Posterior cingulate gyrus (tissue), 11 donors: ENCODE data around the gene PLXNA3.

Experiments used
- DNase-seq, 10 donors: peaks; one replicate each; pipeline versions ENCODE4 v3.0.0 to v3.0.0-alpha.2; 2020 to 2021; ENCODE audit warnings: mixed read lengths in 3 of 10
- intact Hi-C: fragments of 100-400 bp; cut with DNase I; formaldehyde crosslinking; loops from one replicate; pipeline ENCODE4 v1.15.1; 2023

Gene PLXNA3

DNA sequence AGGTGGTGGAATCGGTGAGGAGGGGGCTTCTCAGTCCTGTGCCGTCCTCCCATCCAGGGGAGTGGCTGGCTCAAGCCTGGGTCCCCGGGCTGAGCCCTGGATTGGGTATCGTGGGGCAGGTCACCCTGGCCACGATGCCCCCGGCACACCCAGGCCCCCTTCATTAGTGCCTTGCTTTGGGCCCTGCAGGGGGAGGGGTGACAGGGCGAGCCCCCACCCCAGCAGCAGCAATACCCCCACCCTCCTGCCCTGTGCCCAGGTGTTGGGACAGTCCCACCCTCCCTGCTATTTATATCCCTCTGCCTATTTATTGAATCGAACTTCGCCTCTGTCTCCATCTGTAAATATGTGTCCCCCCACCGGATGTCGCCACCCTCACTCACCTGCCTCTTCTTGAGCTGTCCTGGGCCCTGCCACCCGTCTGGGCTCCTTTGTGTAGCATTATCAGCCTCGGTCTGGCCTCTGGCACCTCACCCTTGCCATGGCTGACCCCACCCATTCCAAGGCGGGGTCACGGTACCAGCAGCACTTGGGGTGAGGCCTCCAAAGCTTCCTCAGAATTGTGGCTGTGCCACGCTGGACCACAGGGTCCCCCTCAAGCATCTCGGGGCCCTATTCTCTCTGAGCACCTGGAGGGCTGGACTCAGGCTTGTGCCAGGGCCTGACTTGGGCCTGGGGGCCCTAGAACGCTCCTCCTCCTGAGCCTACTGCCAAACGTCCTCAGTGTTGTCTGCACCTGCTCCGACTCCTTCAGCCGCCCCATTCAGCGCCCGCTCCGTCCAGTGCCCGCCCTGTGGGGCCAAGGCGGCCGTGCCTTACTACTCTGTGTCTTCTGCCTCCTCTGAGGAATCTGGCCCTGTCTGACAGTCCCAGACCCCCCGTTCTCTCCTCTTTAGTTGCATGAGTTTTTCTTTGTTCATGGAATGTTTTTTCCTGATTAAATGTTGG, 14.9 kb downstream of the PLXNA3 start:
- intact Hi-C loops: no loop called here
- peak in 1 of 10 donors; percentile 68 for DNase-seq

DNA sequence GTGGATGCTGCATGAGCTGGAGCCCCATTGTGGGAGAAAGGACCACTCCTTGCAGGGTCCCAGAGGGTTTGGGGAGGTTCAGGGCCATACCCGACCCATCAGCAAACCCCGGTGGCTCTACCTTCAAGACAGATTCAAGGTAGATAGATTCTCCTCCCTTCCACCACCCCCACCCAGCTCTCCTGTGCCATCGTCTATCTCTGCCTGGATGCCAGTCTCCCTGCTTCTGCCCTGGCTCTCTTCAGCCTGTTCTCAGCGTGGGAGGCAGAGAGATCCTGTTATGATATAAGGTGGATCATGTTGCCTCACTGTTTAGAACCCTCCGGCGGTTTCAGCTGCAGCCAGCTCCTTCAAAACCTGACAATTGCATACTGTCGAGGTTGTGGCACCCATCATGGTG, 15.6 kb downstream of the PLXNA3 start:
- intact Hi-C loops: no loop called here
- DNase-seq: peak in 1 of 10 donors; percentile 68

DNA sequence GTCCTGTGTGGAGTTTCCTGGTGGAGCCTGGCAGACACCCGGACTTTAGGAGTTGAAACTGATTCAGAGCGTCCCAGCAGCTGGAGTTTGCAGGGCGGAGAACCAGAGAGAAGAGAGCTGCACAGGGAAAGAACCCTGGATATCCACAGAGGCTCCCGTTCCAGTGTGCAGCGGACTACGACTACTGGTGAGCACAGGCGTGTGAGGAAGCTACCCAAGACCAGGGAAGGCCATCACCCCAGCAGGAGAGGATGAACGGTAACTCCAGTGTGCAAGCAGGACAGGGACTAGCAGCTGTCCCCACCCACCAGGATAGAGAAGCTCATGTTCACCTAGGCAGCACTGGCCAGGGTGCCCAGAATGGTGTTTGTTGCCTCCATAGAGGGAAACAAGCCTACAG, 18.7 kb downstream of the PLXNA3 start:
- peak in 3 of 10 donors; percentile 32 to 62 (median 39) for DNase-seq
- intact Hi-C loops: loop anchor here (5.0 kb wide), 1 partner anchor 35 kb away; the partner anchor contains the start of gene FAM50A

DNA sequence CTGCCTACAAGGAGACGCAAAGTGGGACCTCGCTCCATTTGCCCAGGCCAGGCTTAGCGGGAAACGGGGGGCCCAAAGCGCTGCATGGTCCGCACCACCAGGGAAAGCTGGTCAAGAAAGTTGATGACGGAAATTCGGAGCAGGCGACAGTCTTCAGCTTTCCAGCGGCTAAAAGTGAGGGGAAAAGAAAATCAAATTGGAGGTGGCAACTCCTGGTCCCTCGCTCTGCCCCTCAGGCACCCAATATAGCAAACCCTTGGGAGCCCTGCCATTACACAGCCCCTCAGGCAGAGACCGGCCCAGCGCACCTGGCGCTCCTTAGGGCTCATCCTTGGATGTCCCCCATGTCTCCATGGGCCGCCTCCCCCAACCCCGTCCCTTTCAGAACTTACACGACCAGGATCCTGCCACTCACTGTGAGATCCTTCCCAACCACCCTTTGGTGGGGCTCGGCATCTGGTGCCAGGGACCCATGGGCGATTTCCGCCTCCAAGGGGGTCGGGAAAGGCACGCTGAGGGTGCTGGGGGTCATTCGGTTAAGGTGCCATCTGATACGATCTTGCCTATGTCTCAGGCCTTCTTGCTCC, 19.9 kb downstream of the PLXNA3 start:
- intact Hi-C loops: loop anchor here (5.0 kb wide), 1 partner anchor 36 kb away; the partner anchor contains the start of gene FAM50A
- DNase-seq: peak in 3 of 10 donors; percentile 64 to 76 (median 75)

DNA sequence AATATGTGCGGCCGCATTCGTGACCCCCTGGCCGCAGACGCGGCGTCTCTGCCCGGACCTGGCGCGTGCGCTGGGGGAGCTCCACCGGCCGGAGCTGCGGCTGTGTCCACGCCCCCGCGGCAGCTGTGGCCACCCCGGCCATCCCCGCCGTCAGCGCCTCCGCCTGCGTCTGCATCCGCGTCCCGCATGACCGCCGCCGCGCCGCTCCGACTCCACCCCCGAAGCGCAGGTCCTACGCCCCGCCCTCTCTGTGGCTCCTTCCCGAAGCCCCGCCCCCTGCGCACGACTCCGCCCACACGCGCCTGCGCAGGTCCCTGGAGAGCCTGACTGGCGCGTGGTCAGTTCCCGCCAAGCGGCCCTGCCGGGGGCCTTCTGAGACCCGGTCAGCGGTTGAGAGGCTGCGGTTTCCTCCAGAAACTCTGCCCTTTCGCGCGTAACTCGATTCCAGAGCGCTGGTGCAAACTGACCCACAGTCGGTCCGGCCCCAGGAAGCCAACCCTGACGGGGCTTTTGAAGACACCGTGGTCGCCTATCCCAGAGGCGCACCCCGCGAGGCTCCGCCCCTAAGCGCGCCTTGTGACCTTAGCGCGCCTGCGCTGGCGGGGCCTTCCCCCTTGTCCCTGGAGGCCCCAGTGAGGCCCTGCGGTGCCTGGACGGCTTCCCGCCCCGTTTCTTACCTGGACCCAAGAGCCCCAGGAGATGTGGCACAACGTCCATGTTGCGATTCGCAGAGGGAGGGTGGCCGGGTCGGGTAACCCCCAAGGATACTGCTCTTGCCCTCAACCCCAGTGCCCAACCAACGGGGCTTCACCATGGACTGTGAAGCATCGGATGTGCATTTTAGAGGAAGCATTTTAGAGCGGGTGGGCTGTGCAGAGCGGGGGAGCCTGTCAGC, 20.9 kb downstream of the PLXNA3 start, which contains the start of gene LAGE3:
Gene LAGE3, minus strand, starts transcription at position 554 of the 895 bp plus-strand sequence. Its CDS starts 366 bp downstream, at position 188.
- peak; percentile 86 to 99 (median 91) for DNase-seq
- intact Hi-C loops: loop anchor here (5.0 kb wide), 1 partner anchor 37 kb away; the partner anchor contains the start of gene FAM50A

DNA sequence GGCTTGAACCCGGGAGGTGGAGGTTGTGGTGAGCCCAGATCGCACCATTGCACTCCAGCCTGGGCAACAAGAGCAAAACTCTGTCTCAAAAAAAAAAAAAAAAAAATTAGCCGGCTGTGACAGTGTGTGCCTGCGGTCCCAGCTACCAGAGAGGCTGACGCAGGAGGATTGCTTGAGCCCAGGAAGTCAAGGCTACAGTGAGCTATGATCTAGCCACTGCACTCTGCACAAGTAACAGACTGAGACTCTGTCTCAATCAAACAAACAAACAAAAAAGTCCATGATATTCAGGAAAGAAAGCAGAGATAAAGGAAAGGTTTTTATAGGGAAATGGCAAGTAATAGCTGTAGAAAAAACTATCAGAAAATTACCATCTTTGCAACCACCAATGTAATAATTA, 23.1 kb downstream of the PLXNA3 start:
- intact Hi-C loops: no loop called here
- DNase-seq: no peak

DNA sequence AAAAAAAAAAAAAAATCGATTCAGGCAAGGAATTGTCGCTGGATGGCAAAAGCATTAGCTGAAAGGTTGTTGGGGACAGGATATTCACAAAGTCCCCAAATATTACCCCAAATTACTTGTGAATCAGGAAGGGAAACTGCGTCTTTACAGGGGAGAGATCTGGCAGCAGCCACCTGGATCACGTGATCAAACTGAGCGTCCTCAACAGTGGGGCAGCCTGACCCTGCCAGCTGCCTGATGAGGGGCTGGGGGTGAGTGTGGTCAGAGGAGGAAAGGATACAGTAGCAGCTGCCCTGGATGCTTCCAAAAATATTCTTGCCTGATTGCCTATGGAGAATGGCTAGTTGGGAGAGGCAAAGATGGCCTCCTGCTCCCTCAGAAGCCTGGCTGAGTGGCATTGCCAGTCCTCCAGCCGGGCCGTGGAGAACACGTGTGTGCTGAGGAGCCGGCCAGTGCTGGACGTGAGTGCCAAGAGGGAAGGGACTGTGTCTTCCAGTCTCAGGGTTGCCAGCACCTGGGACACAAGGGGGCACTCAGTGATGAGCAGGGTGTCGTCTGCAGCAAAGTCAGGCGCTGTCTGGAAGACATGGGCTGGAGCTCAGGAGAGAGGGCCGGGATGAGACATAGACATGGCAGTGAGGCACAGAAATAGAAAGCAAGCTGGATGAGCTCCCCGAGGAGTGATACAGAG, 24.0 kb downstream of the PLXNA3 start:
- peak in 2 of 10 donors; percentile 64 to 69 for DNase-seq
- intact Hi-C loops: no loop called here

DNA sequence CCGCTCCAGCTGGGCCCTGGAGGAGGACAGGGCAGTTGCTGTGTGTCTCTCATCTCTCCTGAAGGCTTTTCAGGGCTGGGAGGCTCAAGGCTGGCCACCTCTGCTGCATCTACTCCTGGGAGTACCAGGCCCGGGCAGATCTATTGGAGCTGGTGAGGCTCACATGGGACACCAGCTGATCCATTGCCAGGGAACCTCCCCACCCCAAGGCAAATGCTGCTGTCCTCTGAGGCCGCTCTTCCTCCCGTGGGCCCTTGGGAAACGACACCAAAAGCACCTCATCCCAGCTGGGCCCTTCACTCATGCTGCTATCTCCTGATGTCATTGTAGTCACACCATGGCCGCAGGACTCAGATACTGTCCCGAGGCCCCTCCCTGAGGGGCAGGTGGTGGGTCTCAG, 24.7 kb downstream of the PLXNA3 start:
- peak in 1 of 10 donors; percentile 65 for DNase-seq
- intact Hi-C loops: no loop called here

DNA sequence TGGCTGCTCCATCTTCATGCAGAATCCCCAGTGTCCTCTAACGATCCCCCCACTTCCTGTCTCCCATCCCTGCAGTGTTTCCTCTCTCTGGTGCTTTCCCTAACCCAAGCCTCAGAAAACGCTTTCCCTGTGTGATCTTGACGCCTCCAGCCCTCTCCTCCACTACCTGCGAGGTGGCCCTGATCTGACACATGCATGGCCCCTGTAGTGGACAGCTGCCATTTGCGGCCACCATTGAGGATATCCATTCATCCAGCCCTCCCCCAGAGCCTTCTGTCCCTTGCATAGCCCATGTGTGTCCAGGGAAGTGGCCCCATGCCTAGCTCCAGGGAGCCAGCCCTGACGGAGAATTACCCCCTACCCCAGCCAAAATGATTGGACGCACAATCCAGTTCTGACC, 25.2 kb downstream of the PLXNA3 start:
- intact Hi-C loops: no loop called here
- DNase-seq: peak in 1 of 10 donors; percentile 57

DNA sequence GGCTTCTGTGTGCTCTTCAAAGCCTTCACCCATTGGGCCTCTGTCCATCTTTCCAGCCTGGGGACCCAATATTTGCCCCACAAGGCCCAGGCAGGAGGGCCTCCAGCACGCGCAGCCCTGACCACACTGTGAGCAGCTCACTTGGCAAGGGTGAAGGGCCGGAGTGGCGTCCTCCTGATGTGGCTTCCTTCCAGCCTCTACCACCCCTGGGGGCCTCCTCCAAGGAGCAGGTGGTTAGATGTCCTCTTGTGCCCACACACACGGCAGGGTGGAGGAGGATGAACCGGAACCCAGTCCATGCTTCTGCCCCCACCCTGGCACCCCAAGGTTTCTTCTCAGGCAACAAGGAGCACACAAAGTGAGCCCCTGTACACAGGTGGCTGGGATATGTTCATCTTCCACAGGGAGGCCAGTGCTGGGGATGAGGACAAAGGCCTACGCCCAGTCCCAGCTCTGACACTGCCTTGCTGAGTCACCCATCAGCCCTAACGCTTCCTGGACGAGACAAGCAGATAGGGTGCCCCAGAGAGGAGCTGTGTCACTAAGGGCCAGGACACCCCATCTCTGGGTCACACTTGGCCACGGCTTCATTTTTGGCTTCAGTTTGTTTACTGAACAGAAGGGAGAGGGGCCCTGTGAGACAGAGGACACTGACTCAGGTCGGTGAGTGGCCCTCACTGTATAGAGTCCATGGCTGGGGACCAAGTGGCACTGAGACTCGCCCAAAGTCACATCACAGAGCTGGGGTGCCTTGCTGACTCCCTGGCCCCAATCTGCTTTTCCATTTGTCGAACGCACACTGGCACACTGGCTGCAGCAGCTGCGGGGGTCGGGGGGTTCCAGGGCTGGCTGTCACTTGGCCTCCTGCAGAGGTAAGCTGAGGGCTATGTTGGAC, 26.4 kb downstream of the PLXNA3 start:
- DNase-seq: peak in 2 of 10 donors; percentile 46 to 77
- intact Hi-C loops: no loop called here

DNA sequence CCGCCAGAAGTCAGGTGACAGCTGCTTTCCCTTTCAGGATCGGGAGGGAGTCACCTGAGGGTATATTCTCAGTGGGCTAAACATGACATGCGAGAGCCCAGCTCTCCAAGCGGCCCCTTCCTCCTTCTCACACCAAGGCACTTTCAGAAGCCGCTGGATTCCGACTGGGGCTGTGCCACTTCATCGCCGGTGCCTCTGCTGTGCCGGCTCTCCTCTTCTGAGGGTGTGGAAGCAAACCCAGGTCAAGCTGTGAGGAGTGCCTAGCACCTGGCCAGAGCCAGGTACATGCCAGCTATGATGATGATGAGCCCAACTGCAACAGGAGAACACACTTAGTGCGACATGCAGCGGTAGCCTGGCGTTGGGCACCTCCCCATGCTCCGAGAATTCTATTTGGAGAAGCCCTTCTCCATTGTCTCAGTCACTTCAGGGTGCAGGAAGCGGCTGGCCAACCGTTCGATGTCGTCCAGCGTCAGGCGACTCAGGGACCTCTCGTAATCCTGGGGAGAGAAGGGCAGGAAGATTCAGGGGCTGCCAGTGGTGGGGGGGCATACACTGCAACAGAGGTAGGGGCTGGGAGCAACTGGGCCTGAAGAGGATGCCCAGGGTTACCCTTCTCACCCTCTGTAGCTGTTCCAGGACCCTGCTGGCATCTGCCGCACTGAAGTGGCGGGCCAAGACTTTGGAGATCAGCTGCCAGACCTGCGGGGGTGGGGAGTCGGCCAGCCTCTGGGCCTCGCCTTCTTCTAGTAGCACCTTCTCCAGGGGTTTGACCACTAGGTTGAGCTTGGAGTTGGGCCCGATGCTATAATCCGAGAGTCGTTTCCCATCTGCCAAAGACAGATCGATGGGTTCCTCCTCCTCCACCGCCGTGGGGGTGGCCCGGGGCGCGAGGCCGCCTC, 27.3 kb downstream of the PLXNA3 start:
- DNase-seq: peak in 3 of 10 donors; percentile 22 to 79 (median 70)
- intact Hi-C loops: loop anchor here (2.0 kb wide), 1 partner anchor 49 kb away; the partner anchor contains the start of gene GDI1

DNA sequence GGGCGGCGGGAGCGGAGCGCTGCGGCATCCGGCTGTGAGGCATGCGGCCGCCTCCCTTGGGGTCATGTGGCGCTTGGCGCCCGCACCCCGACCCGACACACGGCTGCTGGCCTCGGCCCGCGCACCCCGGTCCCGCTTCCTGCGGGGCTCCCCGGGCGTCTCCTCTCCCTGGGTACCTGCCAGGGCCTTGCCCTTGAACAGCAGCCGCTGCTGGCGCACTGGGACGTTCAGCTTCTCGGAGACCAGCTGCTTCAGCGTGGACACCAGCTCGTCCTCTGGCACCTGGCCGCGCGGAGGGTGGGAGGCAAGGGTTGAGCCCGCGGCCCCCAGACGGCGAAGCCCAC, 27.9 kb downstream of the PLXNA3 start:
- DNase-seq: peak in 2 of 10 donors; percentile 80 to 85
- intact Hi-C loops: loop anchor here (2.0 kb wide), 1 partner anchor 49 kb away; the partner anchor contains the start of gene GDI1

DNA sequence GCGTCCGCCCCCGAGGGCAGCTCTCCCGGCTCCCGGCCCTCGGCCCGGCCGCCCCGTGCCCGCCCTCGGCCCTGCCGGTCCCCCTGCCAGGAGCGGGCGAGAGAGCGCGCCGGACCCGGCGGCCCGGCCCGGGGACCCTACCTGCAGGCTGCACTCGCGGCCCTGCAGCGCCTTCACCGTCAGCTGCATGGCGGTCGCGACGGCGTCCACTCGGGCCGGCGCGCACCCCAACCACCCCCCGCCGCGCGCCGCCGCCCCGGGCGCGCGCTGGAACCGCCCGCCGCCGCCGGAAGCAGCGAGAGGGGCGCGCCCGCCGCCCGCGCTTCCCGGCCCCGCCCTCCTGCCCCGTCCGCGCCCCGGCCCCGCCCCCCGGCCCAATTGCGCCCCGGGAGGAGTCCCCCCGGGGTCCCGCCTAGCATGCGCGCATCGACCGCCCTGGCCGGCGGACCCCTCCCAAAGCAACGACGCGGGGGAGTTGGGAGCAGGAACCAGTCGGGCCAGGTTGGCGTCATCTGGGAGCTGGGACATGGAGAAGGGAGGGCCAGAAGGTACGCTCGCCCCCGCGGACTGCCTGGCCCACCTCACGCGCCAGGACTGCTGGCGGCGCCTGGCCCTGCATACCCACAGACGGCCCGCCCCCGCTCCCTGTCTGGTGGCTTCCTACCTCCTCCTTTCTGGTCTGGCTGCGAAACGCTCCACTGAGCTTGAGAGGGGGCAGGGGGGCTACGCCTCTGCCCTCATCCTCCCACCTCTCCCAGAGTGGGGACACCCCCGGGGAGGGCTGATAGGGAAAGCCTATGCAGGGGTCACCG, 28.5 kb downstream of the PLXNA3 start, which contains the start of gene UBL4A:
Gene UBL4A, minus strand, starts transcription at position 220 of the 812 bp plus-strand sequence. Its CDS starts 31 bp downstream, at position 189.
- intact Hi-C loops: loop anchor here (2.0 kb wide), 1 partner anchor 50 kb away; the partner anchor contains the start of gene GDI1
- peak in 7 of 10 donors; percentile 31 to 92 (median 55) for DNase-seq

DNA sequence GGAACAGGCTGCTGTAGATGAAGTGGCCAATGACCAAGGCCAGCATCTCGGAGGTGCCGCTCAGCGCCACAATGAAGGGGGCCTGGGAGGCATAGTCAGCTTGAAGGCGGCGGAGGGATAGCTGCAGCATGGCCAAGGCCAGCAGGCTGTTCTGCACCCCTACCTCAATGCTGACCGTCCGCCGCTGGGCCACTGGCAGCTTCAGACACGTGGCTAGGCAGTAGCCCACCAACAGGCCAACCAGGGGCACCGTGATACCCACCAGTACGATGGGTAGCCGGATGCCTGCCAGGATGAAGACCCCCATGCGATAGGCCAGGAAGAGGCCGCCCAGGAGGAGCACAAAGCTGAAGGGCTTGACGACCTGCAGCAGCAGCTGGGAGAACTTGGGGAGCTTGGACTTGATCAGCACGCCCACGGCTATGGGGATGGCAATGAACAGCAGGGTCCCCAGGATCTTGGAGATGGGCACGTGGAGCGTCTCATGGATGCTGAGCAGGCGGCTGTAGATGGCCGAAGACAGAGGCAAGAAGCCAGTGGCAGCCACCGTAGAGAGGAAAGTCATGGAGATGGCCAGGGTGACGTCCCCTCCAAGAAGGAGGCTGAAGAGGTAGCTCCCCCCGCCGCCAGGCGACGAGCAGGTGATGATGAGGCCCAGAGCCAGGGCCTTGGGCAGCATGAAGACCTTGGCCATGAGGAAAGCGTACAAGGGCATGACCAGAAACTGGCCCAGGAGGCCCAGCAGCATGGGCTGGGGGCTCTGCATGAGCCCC, 29.6 kb downstream of the PLXNA3 start:
- DNase-seq: peak in 2 of 10 donors; percentile 65 to 78
- intact Hi-C loops: loop anchor here (2.0 kb wide), 1 partner anchor 51 kb away; the partner anchor contains the start of gene GDI1

DNA sequence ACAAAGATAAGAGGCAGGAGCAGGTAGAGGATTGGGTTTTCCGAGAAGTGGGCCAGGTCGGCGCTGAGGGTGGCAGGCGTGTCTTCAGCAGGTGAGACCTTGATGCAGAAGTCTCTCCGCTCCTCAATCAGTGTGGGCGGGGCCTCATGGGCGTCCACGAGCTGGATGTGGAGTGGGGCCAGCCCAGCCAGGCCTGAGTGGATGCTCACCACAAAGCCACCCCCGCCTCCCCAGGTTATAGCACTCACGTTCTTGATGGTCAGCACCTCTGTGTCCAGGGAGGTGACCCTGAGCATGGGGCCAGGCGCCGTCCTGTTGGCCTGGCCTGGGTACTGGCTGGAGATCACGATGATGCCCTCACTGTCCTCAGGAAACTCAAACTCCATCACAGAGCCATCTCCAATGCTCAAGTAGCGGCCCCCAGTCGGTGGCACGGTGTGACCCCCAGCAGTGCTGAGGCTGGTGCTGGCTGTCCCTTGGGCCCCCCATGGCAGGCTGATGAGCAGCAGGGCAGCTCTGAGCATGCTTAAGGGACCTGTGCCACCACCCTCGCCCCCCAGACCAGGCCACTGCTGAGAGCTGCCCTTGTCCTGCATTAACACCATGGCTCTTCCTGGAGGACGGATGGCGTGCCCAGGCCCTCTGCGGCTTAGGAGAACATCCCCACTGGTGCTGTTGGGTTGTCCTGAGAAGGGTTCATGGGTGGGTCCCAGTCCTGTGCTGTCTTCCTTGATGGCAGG, 30.4 kb downstream of the PLXNA3 start:
- peak in 1 of 10 donors; percentile 80 for DNase-seq
- intact Hi-C loops: no loop called here
